GM21737 (cell line): Measurements from ENCODE around the gene SEC14L1.

Source experiments
- ATAC-seq: cut with Tn5 transposase; IDR thresholded peaks from one replicate; pipeline ENCODE4 v1.9.1; 2021; ENCODE audit warnings: mild to moderate bottlenecking, moderate library complexity; ENCODE audit not compliant: unreplicated experiment

SEC14L1 gene

GRCh38 chr17:77188084-77189066 is 47.6 kb downstream of the SEC14L1 start:
- ATAC-seq: no peak

GRCh38 chr17:77189148-77189547 is 48.4 kb downstream of the SEC14L1 start:
- ATAC-seq: peak; percentile 55

GRCh38 chr17:77190576-77190975 is 49.8 kb downstream of the SEC14L1 start:
- no peak for ATAC-seq

- no peak for ATAC-seq
Observed at GRCh38 chr17:77191244-77191643, 50.5 kb downstream of the SEC14L1 start.

GRCh38 chr17:77193653-77194052 is 52.9 kb downstream of the SEC14L1 start:
- ATAC-seq: no peak

- ATAC-seq: no peak
Observed at GRCh38 chr17:77194179-77194578, 53.4 kb downstream of the SEC14L1 start.

GRCh38 chr17:77196251-77196650 is 55.5 kb downstream of the SEC14L1 start:
- ATAC-seq: no peak

- no peak for ATAC-seq
Observed at GRCh38 chr17:77197115-77197514, 56.3 kb downstream of the SEC14L1 start.

- ATAC-seq: no peak
Observed at GRCh38 chr17:77200711-77201110, 59.9 kb downstream of the SEC14L1 start.

- no peak for ATAC-seq
Observed at GRCh38 chr17:77203436-77203835, 62.7 kb downstream of the SEC14L1 start.

GRCh38 chr17:77203846-77204245 is 63.1 kb downstream of the SEC14L1 start:
- no peak for ATAC-seq

GRCh38 chr17:77204536-77204935 is 63.8 kb downstream of the SEC14L1 start:
- ATAC-seq: no peak

GRCh38 chr17:77205396-77206125 is 64.8 kb downstream of the SEC14L1 start:
- no peak for ATAC-seq

GRCh38 chr17:77206158-77206956 is 65.6 kb downstream of the SEC14L1 start:
- ATAC-seq: no peak

GRCh38 chr17:77207689-77208216 is 67.0 kb downstream of the SEC14L1 start:
- ATAC-seq: no peak

GRCh38 chr17:77208217-77208808 is 67.5 kb downstream of the SEC14L1 start:
- ATAC-seq: no peak

GRCh38 chr17:77208856-77209255 is 68.1 kb downstream of the SEC14L1 start:
- no peak for ATAC-seq

- ATAC-seq: no peak
Observed at GRCh38 chr17:77209330-77209748, 68.6 kb downstream of the SEC14L1 start.

- ATAC-seq: no peak
Observed at GRCh38 chr17:77210331-77210730, 69.6 kb downstream of the SEC14L1 start.

GRCh38 chr17:77210946-77211541 is 70.3 kb downstream of the SEC14L1 start:
- ATAC-seq: no peak
